GM19240 (cell line): Measurements from ENCODE around the gene ANKRD24.
"Not testable (repeated sequence)": the region's sequence is repeated elsewhere in the genome, so short reads cannot be mapped to it uniquely, and the experiment has no call there.

Experiments
- DNase-seq: peaks from one replicate; pipeline ENCODE4 v3.0.0; 2011; ENCODE audit warnings: low spot score; ENCODE audit not compliant: insufficient read length

The ANKRD24 gene

GRCh38 chr19:4267901-4268815 is 85.7 kb downstream of the ANKRD24 start:
- no peak for DNase-seq

GRCh38 chr19:4268816-4269430 is 86.4 kb downstream of the ANKRD24 start:
- no peak for DNase-seq

- no peak for DNase-seq
Measured at GRCh38 chr19:4272894-4273293, 90.4 kb downstream of the ANKRD24 start.

- not testable (repeated sequence) for DNase-seq
Measured at GRCh38 chr19:4274321-4274686, 91.8 kb downstream of the ANKRD24 start.
